HepG2 (cell line): ENCODE measurements around the gene FIZ1. TPM values are rescaled to one million over a fixed set of nuclear protein-coding genes. Genes with fewer than 3 reads are reported as not detected.
A peak's percentile ranks its signal among the peaks of the same experiment; 100 is the strongest.

Source experiments
- ARID2 ChIP-seq: sonication (generic); formaldehyde crosslinking; IDR thresholded peaks from 2 replicates; pipeline ENCODE4 v1.8.1; 2022; ENCODE audit warnings: mild to moderate bottlenecking, missing genetic modification reagents, borderline replicate concordance
- CEBPB ChIP-seq: IDR thresholded peaks from 2 replicates; pipeline ENCODE4 v1.6.1; 2011; ENCODE audit warnings: low read depth, low read length, improper control_type of control experiment, borderline replicate concordance
- KAT2B ChIP-seq: fragments of 150-350 bp; IDR thresholded peaks from 2 replicates; pipeline ENCODE4 v1.6.1; 2014; ENCODE audit warnings: low read depth, low read length, borderline replicate concordance
- KLF13 ChIP-seq: sonication (generic); formaldehyde crosslinking; IDR thresholded peaks from 2 replicates; pipeline ENCODE4 v1.4.0; 2020; ENCODE audit warnings: mild to moderate bottlenecking, missing genetic modification reagents
- MAF1 ChIP-seq: sonication (generic); formaldehyde crosslinking; IDR thresholded peaks from 2 replicates; pipeline ENCODE4 v1.5.0; 2020; ENCODE audit warnings: missing genetic modification reagents, borderline replicate concordance
- MEF2D ChIP-seq: sonication (generic); formaldehyde crosslinking; IDR thresholded peaks from 2 replicates; pipeline ENCODE4 v1.5.1; 2020; ENCODE audit warnings: mild to moderate bottlenecking, missing genetic modification reagents
- PHB2 ChIP-seq: fragments of 450-650 bp; IDR thresholded peaks from 2 replicates; pipeline ENCODE4 v1.6.1; 2018; ENCODE audit not compliant: partially characterized antibody
- TARDBP ChIP-seq: sonication (generic); formaldehyde crosslinking; IDR thresholded peaks from 2 replicates; pipeline ENCODE4 v1.8.0; 2022; ENCODE audit warnings: mild to moderate bottlenecking, missing genetic modification reagents
- TRIM24 ChIP-seq: sonication (generic); formaldehyde crosslinking; IDR thresholded peaks from 2 replicates; pipeline ENCODE4 v1.8.0; 2022; ENCODE audit warnings: mild to moderate bottlenecking, missing genetic modification reagents
- YEATS2 ChIP-seq: sonication (generic); formaldehyde crosslinking; IDR thresholded peaks from 2 replicates; pipeline ENCODE4 v1.4.0; 2020; ENCODE audit warnings: missing genetic modification reagents, borderline replicate concordance
- ZBTB20 ChIP-seq: sonication (generic); formaldehyde crosslinking; IDR thresholded peaks from 2 replicates; pipeline ENCODE4 v1.8.1; 2023; ENCODE audit warnings: missing genetic modification reagents, low read depth, mild to moderate bottlenecking, borderline replicate concordance
- ZBTB3 ChIP-seq: sonication (generic); formaldehyde crosslinking; IDR thresholded peaks from 2 replicates; pipeline ENCODE4 v1.4.0; 2020; ENCODE audit warnings: low read depth, mild to moderate bottlenecking, moderate library complexity, missing genetic modification reagents, borderline replicate concordance
- ZFP36L1 ChIP-seq: sonication (generic); formaldehyde crosslinking; IDR thresholded peaks from 2 replicates; pipeline ENCODE4 v1.8.0; 2022; ENCODE audit warnings: mild to moderate bottlenecking, missing genetic modification reagents, moderate library complexity
- ZNF24 ChIP-seq: fragments of 450-650 bp; IDR thresholded peaks from 2 replicates; pipeline ENCODE4 v1.6.1; 2017; ENCODE audit warnings: antibody characterized with exemption, mild to moderate bottlenecking
- ZNF326 ChIP-seq: sonication (generic); formaldehyde crosslinking; IDR thresholded peaks from 2 replicates; pipeline ENCODE4 v1.4.0; 2020; ENCODE audit warnings: missing genetic modification reagents, borderline replicate concordance
- ZNF431 ChIP-seq: sonication (generic); formaldehyde crosslinking; IDR thresholded peaks from 2 replicates; pipeline ENCODE4 v1.9.0; 2022; ENCODE audit warnings: missing genetic modification reagents, low read depth, mild to moderate bottlenecking, borderline replicate concordance
- ZNF614 ChIP-seq: IDR thresholded peaks from 2 replicates; pipeline ENCODE4 v1.6.1; 2018; ENCODE audit warnings: missing biosample characterization, missing genetic modification reagents, inconsistent platforms, borderline replicate concordance
- ZNF781 ChIP-seq: sonication (generic); formaldehyde crosslinking; IDR thresholded peaks from 2 replicates; pipeline ENCODE4 v1.5.1; 2020; ENCODE audit warnings: borderline replicate concordance, mild to moderate bottlenecking, missing genetic modification reagents; ENCODE audit errors: not compliant biosample characterization
- ZNF878 ChIP-seq: sonication (generic); formaldehyde crosslinking; IDR thresholded peaks from 2 replicates; pipeline ENCODE4 v1.8.1; 2023; ENCODE audit warnings: mild to moderate bottlenecking, missing genetic modification reagents, moderate library complexity
- ZSCAN29 ChIP-seq: sonication (generic); formaldehyde crosslinking; conservative IDR thresholded peaks from 2 replicates; pipeline ENCODE4 v1.4.0; 2020; ENCODE audit warnings: mild to moderate bottlenecking, missing genetic modification reagents
- ZSCAN31 ChIP-seq: sonication (generic); formaldehyde crosslinking; IDR thresholded peaks from 2 replicates; pipeline ENCODE4 v1.5.0; 2020; ENCODE audit warnings: low read depth, mild to moderate bottlenecking, missing genetic modification reagents
- ZSCAN9 ChIP-seq: IDR thresholded peaks from 2 replicates; pipeline ENCODE4 v1.6.1; 2016; ENCODE audit warnings: borderline replicate concordance
- polyA plus RNA-seq, 8 experiments: library from polyadenylated mRNA; depleted of rRNA in 3 of 8; stranded (reverse) in 7 of 8; unstranded in 1 of 8; fragments of >200 nt; fragmentation: Illumina TruSeq in 4 of 8; extraction: Trizol in 4 of 8; gene quantifications; 2 replicates each; pipeline versions ENCODE4 v1.2.1 to v1.2.3, GENCODE V29; 2011 to 2016; ENCODE audit warnings: low read depth in 4 of 8, missing spikeins in 1 of 8, mixed read lengths in 1 of 8; ENCODE audit not compliant: insufficient read depth in 1 of 8
- total RNA-seq, 5 experiments: library from RNA; depleted of rRNA; stranded (reverse); fragments of >200 nt; fragmentation: Illumina TruSeq; extraction: Trizol; gene quantifications; 2 replicates each; pipeline ENCODE4 v1.2.3, GENCODE V29; 2016; ENCODE audit warnings: low read depth in 1 of 5
- TF ChIP-seq, protein P1 (sequence below): sonication (generic); formaldehyde crosslinking; IDR thresholded peaks from 2 replicates; pipeline ENCODE4 v1.4.0; 2020; ENCODE audit warnings: missing genetic modification reagents
- TF ChIP-seq, protein P2 (sequence below): sonication (generic); formaldehyde crosslinking; conservative IDR thresholded peaks from 2 replicates; pipeline ENCODE4 v1.8.0; 2022; ENCODE audit warnings: mild to moderate bottlenecking, moderate library complexity, missing genetic modification reagents
- TF ChIP-seq, protein P3 (sequence below): IDR thresholded peaks from 2 replicates; pipeline ENCODE4 v1.6.1; 2016; ENCODE audit warnings: mild to moderate bottlenecking
- TF ChIP-seq, protein P4 (sequence below): IDR thresholded peaks from 2 replicates; pipeline ENCODE4 v1.6.1; 2016; ENCODE audit warnings: missing compliant biosample characterization, missing genetic modification reagents, borderline replicate concordance

The FIZ1 gene
- total and polyA plus RNA-seq, 2 of the 13 experiments (the other 11 are each of a cell fraction or from before 2014, with no cell fraction given), result 3.6 to 5.9 TPM

DNA sequence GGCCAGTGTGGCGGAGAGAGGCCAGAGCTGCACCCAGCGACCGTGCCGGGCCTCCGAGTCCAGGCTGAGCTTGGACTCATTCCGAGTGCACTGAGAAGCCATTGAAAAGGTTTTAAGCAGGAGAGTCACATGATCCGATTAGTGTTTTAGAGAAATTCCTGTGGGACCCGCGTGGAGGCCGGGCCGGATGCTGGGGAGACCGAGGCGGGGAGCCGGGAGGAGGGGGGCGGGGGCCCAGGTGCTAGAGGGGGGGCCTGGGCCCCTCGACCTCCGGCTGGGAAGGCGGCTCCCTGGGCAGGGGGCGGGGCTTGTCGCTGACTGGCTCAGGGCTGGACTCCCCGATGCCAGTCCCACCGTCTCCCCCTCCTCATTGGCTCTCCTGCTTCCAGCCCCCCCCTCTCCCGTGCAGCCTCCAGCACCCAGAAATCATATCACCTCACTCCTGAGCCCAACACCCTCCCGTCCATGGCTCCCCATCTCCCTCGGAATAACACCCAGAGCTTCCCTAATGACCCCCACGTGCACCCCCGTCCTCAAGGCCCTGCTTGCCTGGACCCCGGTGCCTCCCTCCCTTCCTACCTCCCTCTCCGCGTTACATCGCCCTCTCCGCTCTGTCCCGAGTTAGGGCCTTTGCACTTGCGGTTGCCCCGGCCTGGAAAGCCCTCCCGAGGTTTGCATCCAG lies 13.5 kb downstream of the FIZ1 start (continued):
- TF ChIP-seq TARDBP (CRISPR knock-in tag), result 0 out of 2 replicates have a peak, but pooled peaks have one; percentile 28
- TF ChIP-seq ZNF614, result no peak
- TF ChIP-seq TRIM24, result no peak
- no peak for TF ChIP-seq ZSCAN29 (CRISPR knock-in tag)
- no peak for TF ChIP-seq KAT2B
- TF ChIP-seq ZNF326 (CRISPR knock-in tag), result no peak
- TF ChIP-seq ZSCAN31, result no peak
- TF ChIP-seq ZBTB3 (CRISPR knock-in tag), result no peak
- TF ChIP-seq, protein P1, sequence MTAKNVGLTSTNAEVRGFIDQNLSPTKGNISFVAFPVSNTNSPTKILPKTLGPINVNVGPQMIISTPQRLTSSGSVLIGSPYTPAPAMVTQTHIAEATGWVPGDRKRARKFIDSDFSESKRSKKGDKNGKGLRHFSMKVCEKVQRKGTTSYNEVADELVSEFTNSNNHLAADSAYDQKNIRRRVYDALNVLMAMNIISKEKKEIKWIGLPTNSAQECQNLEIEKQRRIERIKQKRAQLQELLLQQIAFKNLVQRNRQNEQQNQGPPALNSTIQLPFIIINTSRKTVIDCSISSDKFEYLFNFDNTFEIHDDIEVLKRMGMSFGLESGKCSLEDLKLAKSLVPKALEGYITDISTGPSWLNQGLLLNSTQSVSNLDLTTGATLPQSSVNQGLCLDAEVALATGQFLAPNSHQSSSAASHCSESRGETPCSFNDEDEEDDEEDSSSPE, result no peak
- TF ChIP-seq KLF13, result no peak
- TF ChIP-seq, protein P2, sequence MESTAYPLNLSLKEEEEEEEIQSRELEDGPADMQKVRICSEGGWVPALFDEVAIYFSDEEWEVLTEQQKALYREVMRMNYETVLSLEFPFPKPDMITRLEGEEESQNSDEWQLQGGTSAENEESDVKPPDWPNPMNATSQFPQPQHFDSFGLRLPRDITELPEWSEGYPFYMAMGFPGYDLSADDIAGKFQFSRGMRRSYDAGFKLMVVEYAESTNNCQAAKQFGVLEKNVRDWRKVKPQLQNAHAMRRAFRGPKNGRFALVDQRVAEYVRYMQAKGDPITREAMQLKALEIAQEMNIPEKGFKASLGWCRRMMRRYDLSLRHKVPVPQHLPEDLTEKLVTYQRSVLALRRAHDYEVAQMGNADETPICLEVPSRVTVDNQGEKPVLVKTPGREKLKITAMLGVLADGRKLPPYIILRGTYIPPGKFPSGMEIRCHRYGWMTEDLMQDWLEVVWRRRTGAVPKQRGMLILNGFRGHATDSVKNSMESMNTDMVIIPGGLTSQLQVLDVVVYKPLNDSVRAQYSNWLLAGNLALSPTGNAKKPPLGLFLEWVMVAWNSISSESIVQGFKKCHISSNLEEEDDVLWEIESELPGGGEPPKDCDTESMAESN, result no peak
- TF ChIP-seq ZBTB20 (CRISPR knock-in tag), result no peak
- no peak for TF ChIP-seq CEBPB
- TF ChIP-seq YEATS2 (CRISPR knock-in tag), result no peak
- no peak for TF ChIP-seq ARID2 (CRISPR knock-in tag)
- no peak for TF ChIP-seq MEF2D (CRISPR knock-in tag)
- TF ChIP-seq ZNF781, result no peak
- TF ChIP-seq, protein P3, sequence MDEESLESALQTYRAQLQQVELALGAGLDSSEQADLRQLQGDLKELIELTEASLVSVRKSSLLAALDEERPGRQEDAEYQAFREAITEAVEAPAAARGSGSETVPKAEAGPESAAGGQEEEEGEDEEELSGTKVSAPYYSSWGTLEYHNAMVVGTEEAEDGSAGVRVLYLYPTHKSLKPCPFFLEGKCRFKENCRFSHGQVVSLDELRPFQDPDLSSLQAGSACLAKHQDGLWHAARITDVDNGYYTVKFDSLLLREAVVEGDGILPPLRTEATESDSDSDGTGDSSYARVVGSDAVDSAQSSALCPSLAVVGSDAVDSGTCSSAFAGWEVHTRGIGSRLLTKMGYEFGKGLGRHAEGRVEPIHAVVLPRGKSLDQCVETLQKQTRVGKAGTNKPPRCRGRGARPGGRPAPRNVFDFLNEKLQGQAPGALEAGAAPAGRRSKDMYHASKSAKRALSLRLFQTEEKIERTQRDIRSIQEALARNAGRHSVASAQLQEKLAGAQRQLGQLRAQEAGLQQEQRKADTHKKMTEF, result peak; percentile 23; the same call in 1 of the 2 replicates
- TF ChIP-seq ZSCAN9 (CRISPR knock-in tag), result no peak
- TF ChIP-seq ZNF431 (CRISPR knock-in tag), result no peak
- TF ChIP-seq, protein P4, sequence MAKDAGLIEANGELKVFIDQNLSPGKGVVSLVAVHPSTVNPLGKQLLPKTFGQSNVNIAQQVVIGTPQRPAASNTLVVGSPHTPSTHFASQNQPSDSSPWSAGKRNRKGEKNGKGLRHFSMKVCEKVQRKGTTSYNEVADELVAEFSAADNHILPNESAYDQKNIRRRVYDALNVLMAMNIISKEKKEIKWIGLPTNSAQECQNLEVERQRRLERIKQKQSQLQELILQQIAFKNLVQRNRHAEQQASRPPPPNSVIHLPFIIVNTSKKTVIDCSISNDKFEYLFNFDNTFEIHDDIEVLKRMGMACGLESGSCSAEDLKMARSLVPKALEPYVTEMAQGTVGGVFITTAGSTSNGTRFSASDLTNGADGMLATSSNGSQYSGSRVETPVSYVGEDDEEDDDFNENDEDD (CRISPR knock-in tag), result no peak
- TF ChIP-seq ZNF24, result no peak
- TF ChIP-seq ZNF878 (CRISPR knock-in tag), result no peak
- no peak for TF ChIP-seq PHB2
- no peak for TF ChIP-seq MAF1 (CRISPR knock-in tag)
- no peak for TF ChIP-seq ZFP36L1 (CRISPR knock-in tag)
